Common myeloid progenitor, CD34-positive (primary cell): Measurements from ENCODE around the gene ZPLD1.

Experiments used
- CTCF ChIA-PET: fragments of 350-600 bp; sonication (Branson Sonifier 250); formaldehyde crosslinking; loops from one replicate; lab custom pipeline; 2021; ENCODE audit warnings: antibody characterized with exemption; lab: Charles Lee
- POLR2A ChIA-PET: fragments of 350-600 bp; sonication (Branson Sonifier 250); formaldehyde crosslinking; loops from one replicate; lab custom pipeline; 2021; ENCODE audit warnings: antibody characterized with exemption; lab: Charles Lee
- DNase-seq, 3 donors: peaks; one replicate each; pipeline versions ENCODE4 v3.0.0 to v3.0.0-alpha.2; 2013
- H3K27ac ChIP-seq, 2 experiments: 1 replicate in 1 of 2; 2 replicates in 1 of 2; pipeline ENCODE4 v1.7.0; 2013; ENCODE audit warnings: inconsistent platforms in 2 of 2, low read length in 2 of 2, mild to moderate bottlenecking in 2 of 2, low read depth in 1 of 2, moderate library complexity in 1 of 2; ENCODE audit not compliant: severe bottlenecking in 2 of 2, insufficient read depth in 1 of 2, poor library complexity in 1 of 2
- H3K27me3 ChIP-seq, 5 experiments: replicated peaks in 2 of 5; 1 replicate in 3 of 5; 2 replicates in 2 of 5; pipeline versions ENCODE4 v1.6.1 to v1.7.0; 2013; ENCODE audit warnings: low read length in 4 of 5, mild to moderate bottlenecking in 2 of 5, moderate library complexity in 2 of 5, inconsistent platforms in 1 of 5; ENCODE audit not compliant: insufficient read depth in 5 of 5, control insufficient read depth in 4 of 5
- H3K36me3 ChIP-seq, 4 experiments: 1 replicate in 2 of 4; 2 replicates in 2 of 4; pipeline versions ENCODE4 v1.6.1 to v1.7.0; 2013; ENCODE audit warnings: low read length in 3 of 4, control low read depth in 1 of 4, mild to moderate bottlenecking in 1 of 4; ENCODE audit not compliant: control insufficient read depth in 4 of 4, insufficient read depth in 4 of 4
- H3K4me1 ChIP-seq, 4 experiments: 1 replicate in 3 of 4; 2 replicates in 1 of 4; pipeline versions ENCODE4 v1.6.1 to v1.7.1; 2013; ENCODE audit warnings: low read length in 3 of 4, mild to moderate bottlenecking in 3 of 4, control low read depth in 1 of 4, inconsistent platforms in 1 of 4, moderate library complexity in 1 of 4; ENCODE audit not compliant: control insufficient read depth in 4 of 4, insufficient read depth in 4 of 4; ENCODE audit errors: control extremely low read depth in 1 of 4
- H3K4me3 ChIP-seq, 7 experiments: 1 replicate in 4 of 7; 2 replicates in 3 of 7; pipeline versions ENCODE4 v1.5.1 to v1.7.0; 2013; ENCODE audit warnings: mild to moderate bottlenecking in 7 of 7, low read length in 6 of 7, moderate library complexity in 6 of 7, inconsistent platforms in 2 of 7, low read depth in 2 of 7, control low read depth in 1 of 7; ENCODE audit not compliant: insufficient read depth in 4 of 7, control insufficient read depth in 1 of 7; ENCODE audit errors: extremely low read depth in 1 of 7
- H3K9me3 ChIP-seq, 5 experiments: 1 replicate in 4 of 5; 2 replicates in 1 of 5; pipeline versions ENCODE4 v1.6.1 to v1.7.1; 2013; ENCODE audit warnings: low read length in 4 of 5, mild to moderate bottlenecking in 2 of 5, inconsistent platforms in 1 of 5, low read depth in 1 of 5, moderate library complexity in 1 of 5; ENCODE audit not compliant: control insufficient read depth in 4 of 5, insufficient read depth in 2 of 5; ENCODE audit errors: control extremely low read depth in 1 of 5
- WGBS: methylation state at CpG from one replicate; pipeline ENCODE4 v1.1.5; 2013; ENCODE audit not compliant: insufficient coverage; 5-methylcytosine and 5-hydroxymethylcytosine counted together

The ZPLD1 gene

DNA sequence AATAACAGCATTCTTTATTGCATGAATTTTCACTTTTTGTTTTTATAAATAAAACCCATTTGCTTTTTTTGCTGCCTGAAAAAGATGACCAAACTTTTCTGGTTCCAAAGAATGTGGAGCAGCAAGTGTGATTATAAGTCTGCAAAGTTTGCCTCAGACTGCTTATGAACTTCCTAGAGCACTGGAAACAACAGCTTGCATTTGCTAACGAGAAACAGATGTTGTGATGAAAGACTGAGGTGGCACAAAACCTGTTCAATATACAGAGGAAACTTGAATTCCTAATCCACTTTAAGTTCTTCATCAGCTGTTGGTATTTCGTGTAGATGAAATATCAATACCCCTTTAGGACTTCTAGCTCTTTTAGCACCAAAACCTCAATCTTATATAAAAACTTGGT is 9.3 kb downstream of the ZPLD1 start:
- Histone ChIP-seq H3K4me1 (no peaks in the 10 kb centered on the region), H3K36me3 (no peaks in the 10 kb centered on the region), H3K27me3 (peaks cover 0 to 2% (median 0%) of the 10 kb centered on the region in 5 experiments), H3K9me3 (no peaks in the 10 kb centered on the region), H3K4me3 (no peak overlapping the region), H3K27ac (no peak overlapping the region)
- POLR2A ChIA-PET, result no interaction called here
- CTCF ChIA-PET, result no interaction called here
- no peak for DNase-seq
- WGBS, result 100% methylated on average over 1 of the region's 2 CpGs

GRCh38 chr3:102447272-102447671 is 12.5 kb downstream of the ZPLD1 start:
- Histone ChIP-seq H3K27ac (no peak overlapping the region), H3K36me3 (no peaks in the 10 kb centered on the region), H3K4me3 (no peak overlapping the region), H3K27me3 (peaks cover 0 to 2% (median 0%) of the 10 kb centered on the region in 5 experiments), H3K4me1 (no peaks in the 10 kb centered on the region), H3K9me3 (no peaks in the 10 kb centered on the region)
- no peak for DNase-seq
- CTCF ChIA-PET, result no interaction called here
- POLR2A ChIA-PET, result no interaction called here
- 93% methylated on average over 3 of the region's 3 CpGs for WGBS

DNA sequence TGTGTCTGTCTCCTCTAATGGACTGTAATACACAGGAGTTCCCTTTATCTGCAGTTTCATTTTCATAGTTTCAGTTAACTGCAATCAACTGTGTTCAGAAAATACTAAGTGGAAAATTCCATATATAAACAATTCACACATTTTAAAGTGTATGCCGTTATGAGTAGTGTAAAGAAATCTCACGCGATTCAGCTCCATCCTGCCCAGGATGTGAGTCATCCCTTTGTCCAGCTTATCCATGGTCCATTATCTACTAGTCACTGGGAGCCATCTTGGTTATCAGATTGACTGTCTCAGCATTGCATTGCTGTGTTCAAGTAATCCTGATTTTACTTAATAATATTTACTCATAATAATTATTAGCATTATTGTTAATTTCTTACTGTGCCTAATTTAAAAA is 14.5 kb downstream of the ZPLD1 start:
- 100% methylated on average over 3 of the region's 3 CpGs for WGBS
- no peak for DNase-seq
- H3K27ac ChIP-seq, result no peak overlapping the region
- no peak overlapping the region for H3K4me3 ChIP-seq
- H3K4me1 ChIP-seq, result no peaks in the 10 kb centered on the region
- no peaks in the 10 kb centered on the region for H3K36me3 ChIP-seq
- ChIA-PET CTCF (no interaction called here), POLR2A (no interaction called here)
- no peaks in the 10 kb centered on the region for H3K9me3 ChIP-seq
- peaks cover 0 to 2% (median 0%) of the 10 kb centered on the region in 5 experiments for H3K27me3 ChIP-seq

GRCh38 chr3:102449930-102450329 is 15.1 kb downstream of the ZPLD1 start:
- Histone ChIP-seq H3K4me3 (no peak overlapping the region), H3K27ac (no peak overlapping the region), H3K36me3 (no peaks in the 10 kb centered on the region), H3K9me3 (no peaks in the 10 kb centered on the region), H3K27me3 (peaks cover 0 to 2% (median 0%) of the 10 kb centered on the region in 5 experiments), H3K4me1 (no peaks in the 10 kb centered on the region)
- CTCF ChIA-PET, result no interaction called here
- POLR2A ChIA-PET, result no interaction called here
- no peak for DNase-seq
- WGBS, result 80% methylated on average over 1 of the region's 3 CpGs

- Histone ChIP-seq H3K36me3 (no peaks in the 10 kb centered on the region), H3K4me3 (no peak overlapping the region), H3K9me3 (no peaks in the 10 kb centered on the region), H3K27me3 (peaks cover 0 to 2% (median 0%) of the 10 kb centered on the region in 5 experiments), H3K4me1 (no peaks in the 10 kb centered on the region), H3K27ac (no peak overlapping the region)
- POLR2A ChIA-PET, result no interaction called here
- WGBS, result no CpG with 5 or more reads among the region's 3 CpGs
- CTCF ChIA-PET, result no interaction called here
- no peak for DNase-seq
Measured at GRCh38 chr3:102450976-102451375, 16.2 kb downstream of the ZPLD1 start.

GRCh38 chr3:102451543-102451942 is 16.7 kb downstream of the ZPLD1 start:
- H3K27me3 ChIP-seq, result peaks cover 0 to 2% (median 0%) of the 10 kb centered on the region in 5 experiments
- no peaks in the 10 kb centered on the region for H3K9me3 ChIP-seq
- WGBS, result no CpG with 5 or more reads among the region's 1 CpG
- no peak for DNase-seq
- no peak overlapping the region for H3K4me3 ChIP-seq
- H3K4me1 ChIP-seq, result no peaks in the 10 kb centered on the region
- H3K36me3 ChIP-seq, result no peaks in the 10 kb centered on the region
- POLR2A ChIA-PET, result no interaction called here
- CTCF ChIA-PET, result no interaction called here
- H3K27ac ChIP-seq, result no peak overlapping the region

DNA sequence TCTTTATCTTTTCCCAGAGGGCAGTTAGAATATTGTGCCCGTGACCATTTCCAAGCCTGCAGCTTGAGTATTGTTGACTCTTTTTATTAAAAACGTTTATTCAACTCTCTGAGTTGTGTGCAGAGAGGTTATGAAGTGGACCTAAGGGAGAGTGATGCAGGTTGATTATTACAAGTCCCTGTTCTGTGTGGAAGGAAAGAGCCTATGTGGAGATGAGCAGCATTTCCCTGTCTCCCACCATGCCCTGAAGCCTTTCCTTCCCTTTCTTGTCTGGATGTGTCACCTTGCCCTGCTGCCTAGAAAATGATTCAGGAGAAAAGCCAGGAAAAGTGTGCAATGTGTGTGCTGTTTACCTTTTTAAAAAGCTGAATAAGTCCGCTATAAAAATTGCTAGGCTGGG is 19.4 kb downstream of the ZPLD1 start:
- ChIA-PET CTCF (no interaction called here), POLR2A (no interaction called here)
- no peak for DNase-seq
- Histone ChIP-seq H3K4me1 (no peaks in the 10 kb centered on the region), H3K9me3 (no peaks in the 10 kb centered on the region), H3K36me3 (no peaks in the 10 kb centered on the region), H3K4me3 (no peak overlapping the region), H3K27me3 (peaks cover 0 to 2% (median 0%) of the 10 kb centered on the region in 5 experiments), H3K27ac (no peak overlapping the region)
- WGBS, result 100% methylated on average over 1 of the region's 3 CpGs
